ENCODE measurements around the gene CYP1B1.

- TF ChIP-seq, protein P1, sequence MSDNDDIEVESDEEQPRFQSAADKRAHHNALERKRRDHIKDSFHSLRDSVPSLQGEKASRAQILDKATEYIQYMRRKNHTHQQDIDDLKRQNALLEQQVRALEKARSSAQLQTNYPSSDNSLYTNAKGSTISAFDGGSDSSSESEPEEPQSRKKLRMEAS (IDR thresholded peaks at IDR 0.05; ENCODE audit: low read depth, low read length) = no peak
- TF ChIP-seq POLR2A (IDR thresholded peaks at IDR 0.05; ENCODE audit: extremely low read depth, insufficient read length) = no peak
These were observed 30.1 kb downstream of the CYP1B1 start for GRCh38 chr2:38045811-38046210.
